MM.1S (cell line): ENCODE results near the gene CARD8.

Experiments used
- DNase-seq: peaks from one replicate; pipeline ENCODE4 v3.0.0-alpha.2; 2015
- H2AFZ ChIP-seq: fragments of 300-600 bp; sonication (generic); 2 replicates; pipeline ENCODE4 v1.6.0; 2016; ENCODE audit warnings: antibody characterized with exemption, low read length
- H3F3A ChIP-seq: fragments of 300-600 bp; sonication (generic); 2 replicates; pipeline ENCODE4 v1.6.1; 2016; ENCODE audit warnings: mild to moderate bottlenecking, antibody characterized with exemption, low read length, moderate library complexity, mixed read lengths; ENCODE audit not compliant: insufficient read depth
- H3K27ac ChIP-seq: fragments of 300-600 bp; sonication (generic); 2 replicates; pipeline ENCODE4 v1.5.1; 2016; ENCODE audit warnings: mild to moderate bottlenecking, low read length
- H3K27me3 ChIP-seq: fragments of 300-600 bp; sonication (generic); replicated peaks from 2 replicates; pipeline ENCODE4 v1.6.0; 2016; ENCODE audit warnings: low read length; ENCODE audit not compliant: insufficient read depth
- H3K36me3 ChIP-seq: fragments of 300-600 bp; sonication (generic); replicated peaks from 2 replicates; pipeline ENCODE4 v1.6.1; 2016; ENCODE audit warnings: mild to moderate bottlenecking, low read length, mixed read lengths; ENCODE audit not compliant: insufficient read depth
- H3K4me1 ChIP-seq: fragments of 300-600 bp; sonication (generic); 2 replicates; pipeline ENCODE4 v1.6.1; 2016; ENCODE audit warnings: low read length, mixed read lengths
- H3K4me2 ChIP-seq: fragments of 300-600 bp; sonication (generic); 2 replicates; pipeline ENCODE4 v1.6.0; 2016; ENCODE audit warnings: low read depth, low read length
- H3K4me3 ChIP-seq: fragments of 300-600 bp; sonication (generic); 2 replicates; pipeline ENCODE4 v1.5.1; 2016; ENCODE audit warnings: low read length, mixed read lengths
- H3K79me2 ChIP-seq: fragments of 300-600 bp; sonication (generic); 2 replicates; pipeline ENCODE4 v1.6.1; 2016; ENCODE audit warnings: mixed run types, low read length, mixed read lengths
- H3K9ac ChIP-seq: fragments of 300-600 bp; sonication (generic); 2 replicates; pipeline ENCODE4 v1.6.1; 2016; ENCODE audit warnings: low read length, mixed read lengths
- H3K9me2 ChIP-seq: fragments of 300-600 bp; sonication (generic); replicated peaks from 2 replicates; pipeline ENCODE4 v1.6.1; 2016; ENCODE audit warnings: mild to moderate bottlenecking, low read length, mixed read lengths; ENCODE audit not compliant: insufficient read depth
- H3K9me3 ChIP-seq: fragments of 300-600 bp; sonication (generic); replicated peaks from 2 replicates; pipeline ENCODE4 v1.6.1; 2016; ENCODE audit warnings: mild to moderate bottlenecking, low read length, mixed read lengths; ENCODE audit not compliant: insufficient read depth
- H4K20me1 ChIP-seq: fragments of 300-600 bp; sonication (generic); 2 replicates; pipeline ENCODE4 v1.6.1; 2016; ENCODE audit warnings: mild to moderate bottlenecking, low read length, moderate library complexity, mixed read lengths; ENCODE audit not compliant: insufficient read depth
- CTCF ChIP-seq: fragments of 300-600 bp; sonication (generic); IDR thresholded peaks from 2 replicates; pipeline ENCODE4 v1.5.1; 2016; ENCODE audit warnings: antibody characterized with exemption, low read length, mixed read lengths
- EZH2 ChIP-seq: fragments of 300-600 bp; sonication (generic); optimal IDR thresholded peaks from 2 replicates; pipeline ENCODE3; 2017; ENCODE audit warnings: low read depth, mild to moderate bottlenecking, antibody characterized with exemption, low read length, mixed read lengths
- EZH2phosphoT487 ChIP-seq: fragments of 300-600 bp; sonication (generic); IDR thresholded peaks from 2 replicates; pipeline ENCODE4 v1.6.1; 2018; ENCODE audit warnings: antibody characterized with exemption, low read length

CARD8 gene

DNA sequence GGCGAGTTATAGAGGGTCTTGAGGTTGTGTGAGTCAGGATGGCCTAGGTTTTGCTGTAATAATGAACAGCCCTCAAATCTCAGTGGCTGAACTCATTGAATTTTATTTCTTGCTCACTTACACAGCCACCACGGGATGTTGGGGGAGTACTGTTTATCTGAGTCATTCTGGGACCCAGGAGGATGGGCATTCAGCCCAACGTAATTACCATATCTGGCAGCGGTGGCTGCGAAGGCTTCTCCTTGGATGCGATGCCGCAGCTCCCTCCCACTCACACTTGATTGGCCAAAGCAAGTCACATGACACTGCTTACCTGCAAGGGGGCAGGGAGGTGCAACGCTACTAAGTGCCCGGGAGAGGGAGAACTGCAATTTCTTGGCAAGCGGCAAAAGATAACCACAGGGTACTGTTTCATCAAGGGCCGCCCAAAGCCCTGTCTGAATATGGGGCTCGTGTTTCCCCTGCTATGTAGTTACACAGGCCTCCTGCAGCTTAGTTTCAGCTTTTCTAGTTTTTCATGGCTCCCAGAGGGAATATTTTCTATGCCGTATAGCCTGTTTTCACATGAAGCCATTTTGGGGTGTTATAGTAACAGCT lies 65.3 kb downstream of the CARD8 start:
- H3F3A ChIP-seq = no peaks in the 10 kb centered on the region
- no peak for DNase-seq
- H3K9me3 ChIP-seq = no peaks in the 10 kb centered on the region
- H3K4me2 ChIP-seq = no peak overlapping the region
- no peaks in the 10 kb centered on the region for H3K36me3 ChIP-seq
- no peak overlapping the region for H3K27ac ChIP-seq
- H3K27me3 ChIP-seq = no peaks in the 10 kb centered on the region
- no peak overlapping the region for H3K9ac ChIP-seq
- H3K4me1 ChIP-seq = no peaks in the 10 kb centered on the region
- TF ChIP-seq CTCF (no peak), EZH2phosphoT487 (no peak), EZH2 (no peak)
- no peak overlapping the region for H2AFZ ChIP-seq
- no peaks in the 10 kb centered on the region for H3K9me2 ChIP-seq
- H3K79me2 ChIP-seq = no peaks in the 10 kb centered on the region
- no peak overlapping the region for H3K4me3 ChIP-seq
- H4K20me1 ChIP-seq = no peaks in the 10 kb centered on the region

DNA sequence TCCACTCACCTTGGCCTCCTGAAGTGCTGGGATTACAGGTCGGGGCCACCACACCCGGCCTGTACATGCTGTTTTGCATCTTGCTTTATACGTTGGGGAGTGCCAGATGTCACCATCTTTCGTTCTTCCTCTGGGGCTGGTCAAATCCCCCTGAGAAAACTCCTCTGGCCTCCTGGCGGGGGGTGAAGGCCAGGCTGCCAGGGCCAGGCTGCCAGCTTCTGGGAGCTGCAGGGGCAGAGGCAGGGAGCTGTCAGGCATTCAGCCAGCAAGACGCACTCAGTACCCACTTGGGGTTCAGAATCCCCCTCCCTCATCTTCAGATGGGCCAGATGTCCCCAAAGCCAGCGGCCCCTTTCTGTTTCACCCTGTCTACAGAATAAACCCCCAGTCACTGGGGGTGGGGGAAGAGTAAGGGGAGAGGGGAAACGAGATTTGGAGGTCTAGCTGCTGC lies 69.1 kb downstream of the CARD8 start:
- Histone ChIP-seq H3K9me2 (no peaks in the 10 kb centered on the region), H3K9ac (no peak overlapping the region), H2AFZ (no peak overlapping the region), H3K9me3 (no peaks in the 10 kb centered on the region), H3F3A (no peaks in the 10 kb centered on the region), H3K4me2 (no peak overlapping the region), H3K27ac (no peak overlapping the region), H3K27me3 (no peaks in the 10 kb centered on the region), H3K4me3 (no peak overlapping the region), H3K4me1 (no peaks in the 10 kb centered on the region), H4K20me1 (no peaks in the 10 kb centered on the region), H3K36me3 (no peaks in the 10 kb centered on the region), H3K79me2 (no peaks in the 10 kb centered on the region)
- DNase-seq = no peak
- TF ChIP-seq CTCF (no peak), EZH2phosphoT487 (no peak)

DNA sequence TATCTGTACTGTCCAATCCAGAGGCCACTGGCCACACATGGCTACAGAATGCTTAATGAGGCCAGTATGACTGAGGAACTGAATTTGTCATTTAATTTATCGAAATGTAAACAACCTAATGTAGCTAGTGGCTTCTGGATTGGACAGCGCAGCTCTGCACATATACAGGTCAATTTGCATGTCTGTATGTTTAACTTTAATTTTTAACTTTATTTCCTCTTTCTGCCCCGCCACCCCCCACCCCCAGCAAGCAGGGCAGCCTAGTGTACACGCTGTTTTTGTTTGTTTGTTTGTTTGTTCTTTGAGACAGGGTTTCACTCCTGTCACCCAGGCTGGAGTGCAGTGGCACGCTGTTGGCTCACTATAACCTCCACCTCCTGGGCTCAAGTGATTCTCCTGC lies 69.7 kb downstream of the CARD8 start:
- Histone ChIP-seq H3K4me3 (no peak overlapping the region), H3K79me2 (no peaks in the 10 kb centered on the region), H3F3A (no peaks in the 10 kb centered on the region), H4K20me1 (no peaks in the 10 kb centered on the region), H3K36me3 (no peaks in the 10 kb centered on the region), H3K27me3 (no peaks in the 10 kb centered on the region), H2AFZ (no peak overlapping the region), H3K9me3 (no peaks in the 10 kb centered on the region), H3K4me2 (no peak overlapping the region), H3K9me2 (no peaks in the 10 kb centered on the region), H3K27ac (no peak overlapping the region), H3K4me1 (no peaks in the 10 kb centered on the region), H3K9ac (no peak overlapping the region)
- no peak for DNase-seq
- TF ChIP-seq EZH2phosphoT487 = no peak
- no peak for TF ChIP-seq CTCF
- no peak for TF ChIP-seq EZH2
